Activated T-helper 2 cell treated with anti-CD3 and anti-CD28 coated beads, Interferon-gamma antibody, Interleukin-2, Interleukin-4, amounts not matched to agents 10 μg/mL and 5 μg/mL and 100 μg/mL, durations not matched to agents 14 hours and 24 hours and 36 hours (primary cell): Measurements from ENCODE around the gene HOXB13. TPM values are rescaled to one million over a fixed set of nuclear protein-coding genes. Genes with fewer than 3 reads are reported as not detected.
"Not testable (repeated sequence)": the region's sequence is repeated elsewhere in the genome, so short reads cannot be mapped to it uniquely, and the experiment has no call there.

Experiments
- DNase-seq: peaks from one replicate; pipeline ENCODE4 v3.0.0; 2021; ENCODE audit warnings: low spot score
- H3K27ac Mint-ChIP-seq: one replicate; pipeline ENCODE4 v1.8.0; 2021; ENCODE audit warnings: mixed read lengths
- H3K27me3 Mint-ChIP-seq: one replicate; pipeline ENCODE4 v1.8.0; 2021; ENCODE audit warnings: low read depth, mixed read lengths
- H3K36me3 Mint-ChIP-seq: one replicate; pipeline ENCODE4 v1.8.0; 2021; ENCODE audit warnings: low read depth, mixed read lengths
- H3K4me1 Mint-ChIP-seq: one replicate; pipeline ENCODE4 v1.8.0; 2021; ENCODE audit warnings: low read depth, mixed read lengths
- H3K4me3 Mint-ChIP-seq: one replicate; pipeline ENCODE4 v1.8.0; 2021; ENCODE audit warnings: low read depth, mild to moderate bottlenecking, moderate library complexity, mixed read lengths
- H3K9me3 Mint-ChIP-seq: one replicate; pipeline ENCODE4 v1.8.0; 2021; ENCODE audit warnings: mixed read lengths
- intact Hi-C: fragments of 100-400 bp; cut with micrococcal nuclease; formaldehyde crosslinking; loops from one replicate; pipeline ENCODE4 v1.15.1; 2023
- total RNA-seq: library from RNA; stranded (reverse); gene quantifications from 2 replicates; pipeline ENCODE4 v1.2.3, GENCODE V29; 2022

Gene HOXB13
- total RNA-seq, 1 donor from 2014 or later: not detected

DNA sequence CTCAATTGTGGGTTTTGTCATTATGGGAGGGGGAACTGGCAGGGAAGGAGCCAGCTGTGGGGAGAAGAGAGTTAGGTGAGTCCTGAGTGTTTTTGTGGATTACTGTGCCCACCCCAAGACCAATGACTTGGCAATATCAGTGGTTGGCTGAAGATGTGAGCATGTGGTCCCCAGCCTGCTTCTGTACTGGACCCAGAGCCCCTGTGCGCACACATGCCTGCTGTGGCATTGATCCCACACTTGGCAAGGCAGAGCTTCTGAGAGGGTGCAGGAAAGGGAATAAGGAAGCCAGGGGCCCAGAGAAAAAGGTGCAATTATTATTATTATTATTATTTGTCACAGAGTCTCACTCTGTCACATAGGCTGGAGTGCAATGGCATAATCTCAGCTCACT lies 7.5 kb downstream of the HOXB13 start:
- intact Hi-C loops: loop anchor here (5.0 kb wide), 2 partner anchors 776 to 1246 kb away; partner anchors contain the start of genes DLX4 and NGFR
- Mint-ChIP-seq H3K4me3 (no peak overlapping the region), H3K27me3 (peaks cover 85% of the 10 kb centered on the region), H3K36me3 (no peaks in the 10 kb centered on the region), H3K4me1 (peaks cover 13% of the 10 kb centered on the region), H3K27ac (no peak overlapping the region), H3K9me3 (no peaks in the 10 kb centered on the region)
- no peak for DNase-seq

DNA sequence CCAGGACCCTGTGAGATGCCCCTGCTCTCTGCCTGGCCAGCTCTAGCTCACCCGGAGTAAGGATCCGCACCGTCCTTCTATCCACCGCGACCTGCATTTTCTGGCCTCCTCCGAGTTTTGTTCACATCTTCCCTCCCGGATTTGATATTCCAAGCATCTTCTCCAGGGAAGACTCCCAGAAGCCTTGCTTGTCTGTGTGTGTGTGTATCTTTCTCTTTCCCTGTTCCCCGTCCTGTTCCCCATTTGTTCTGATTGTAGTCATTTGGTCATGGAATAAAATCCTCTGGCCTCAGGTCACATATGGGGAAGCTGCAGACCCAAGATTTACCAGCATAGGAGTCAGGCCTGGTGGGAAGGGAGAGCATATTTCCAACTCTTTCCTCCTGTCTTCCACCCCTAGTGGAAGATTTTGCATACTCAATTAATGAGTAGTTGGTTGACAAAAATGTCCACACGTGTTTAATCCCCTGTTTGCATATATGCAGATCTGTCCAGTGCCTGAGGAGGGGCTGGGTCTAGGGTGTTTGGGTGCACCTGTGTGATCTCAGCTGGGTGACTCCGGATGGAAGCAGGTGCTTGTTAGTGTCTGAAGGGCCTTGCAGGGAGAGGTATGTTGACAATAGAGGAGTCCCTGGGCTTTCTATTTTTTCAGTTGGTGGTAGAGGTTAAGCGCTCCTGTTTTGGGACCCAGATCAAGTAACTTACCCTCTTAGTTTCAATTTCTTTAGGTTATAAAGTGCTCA lies 8.1 kb downstream of the HOXB13 start:
- Mint-ChIP-seq H3K27ac (peak overlapping the region; percentile 50), H3K36me3 (no peaks in the 10 kb centered on the region), H3K9me3 (no peaks in the 10 kb centered on the region), H3K27me3 (peaks cover 83% of the 10 kb centered on the region), H3K4me3 (no peak overlapping the region), H3K4me1 (peaks cover 13% of the 10 kb centered on the region)
- no peak for DNase-seq
- intact Hi-C loops: loop anchor here (5.0 kb wide), 2 partner anchors 777 to 1247 kb away; partner anchors contain the start of genes DLX4 and NGFR

GRCh38 chr17:48719642-48720265 lies 8.8 kb downstream of the HOXB13 start:
- Mint-ChIP-seq H3K36me3 (no peaks in the 10 kb centered on the region), H3K4me3 (no peak overlapping the region), H3K9me3 (no peaks in the 10 kb centered on the region), H3K27ac (no peak overlapping the region), H3K4me1 (peaks cover 13% of the 10 kb centered on the region), H3K27me3 (peaks cover 82% of the 10 kb centered on the region)
- no peak for DNase-seq
- intact Hi-C loops: loop anchor here (5.0 kb wide), 3 partner anchors 278 to 1248 kb away; partner anchors contain the start of genes DLX4, IGF2BP1 and NGFR

DNA sequence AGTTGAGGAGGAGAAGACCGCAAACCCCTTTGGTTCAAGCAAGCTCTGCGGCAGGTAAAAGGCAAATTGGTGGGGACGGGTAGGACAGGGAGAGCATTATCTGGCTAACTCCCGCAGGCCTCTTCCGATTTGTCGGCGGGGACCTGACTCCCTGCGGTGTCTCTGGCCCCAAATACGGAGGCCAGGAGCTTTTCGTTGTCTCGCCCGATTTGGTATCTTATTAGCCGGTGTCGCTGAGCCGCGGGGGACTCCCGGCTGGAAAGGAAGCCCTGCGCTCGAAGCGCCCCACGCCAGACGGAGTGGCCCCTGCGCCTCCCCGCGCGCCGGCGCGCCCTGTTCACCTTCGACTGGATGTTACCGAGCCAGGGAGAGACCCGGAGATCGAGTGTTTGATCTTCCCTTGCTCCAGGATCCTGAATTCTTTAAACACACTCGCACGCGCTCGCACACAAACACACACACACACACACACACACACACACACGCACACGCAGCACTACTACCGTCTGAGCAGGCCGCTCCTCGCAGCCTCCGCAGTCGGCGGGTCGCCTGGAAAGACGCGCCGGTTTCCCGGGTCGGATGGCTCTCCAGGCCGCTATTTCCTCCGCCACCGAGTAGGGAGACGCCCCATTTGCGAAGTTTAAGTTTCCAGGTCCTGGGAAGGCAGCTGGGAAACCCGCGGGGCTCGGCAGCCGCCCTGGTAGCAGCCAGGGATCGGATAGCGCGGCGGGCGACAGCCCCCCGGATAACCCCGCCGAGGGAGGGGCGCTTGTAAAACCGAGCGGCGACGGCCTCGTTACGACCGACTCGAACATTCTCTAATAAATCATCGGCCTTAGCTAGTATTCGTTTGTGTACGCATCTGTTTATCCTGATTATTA lies 9.5 kb downstream of the HOXB13 start:
- H3K9me3 Mint-ChIP-seq: no peaks in the 10 kb centered on the region
- no peak overlapping the region for H3K4me3 Mint-ChIP-seq
- H3K27ac Mint-ChIP-seq: no peak overlapping the region
- H3K4me1 Mint-ChIP-seq: peaks cover 9% of the 10 kb centered on the region
- no peaks in the 10 kb centered on the region for H3K36me3 Mint-ChIP-seq
- intact Hi-C loops: loop anchor here (5.0 kb wide), 1 partner anchor 278 kb away; the partner anchor contains the start of gene IGF2BP1
- H3K27me3 Mint-ChIP-seq: peaks cover 82% of the 10 kb centered on the region
- no peak for DNase-seq

- H3K4me1 Mint-ChIP-seq: peaks cover 5% of the 10 kb centered on the region
- no peaks in the 10 kb centered on the region for H3K36me3 Mint-ChIP-seq
Measured at GRCh38 chr17:48718227-48718760, 10.3 kb downstream of the HOXB13 start.

GRCh38 chr17:48717367-48718226 lies 11.0 kb downstream of the HOXB13 start:
- intact Hi-C loops: loop anchor here (5.0 kb wide), 1 partner anchor 280 kb away; the partner anchor contains the start of gene IGF2BP1
- no peak overlapping the region for H3K4me3 Mint-ChIP-seq
- H3K4me1 Mint-ChIP-seq: peaks cover 5% of the 10 kb centered on the region
- DNase-seq: no peak
- H3K27me3 Mint-ChIP-seq: peaks cover 76% of the 10 kb centered on the region
- no peaks in the 10 kb centered on the region for H3K9me3 Mint-ChIP-seq
- H3K27ac Mint-ChIP-seq: no peak overlapping the region
- no peaks in the 10 kb centered on the region for H3K36me3 Mint-ChIP-seq

More at GRCh38 chr17:48718227-48718760, 10.3 kb downstream of the HOXB13 start:
- DNase-seq: no peak
- Mint-ChIP-seq H3K4me3 (no peak overlapping the region), H3K27me3 (peaks cover 80% of the 10 kb centered on the region), H3K9me3 (no peaks in the 10 kb centered on the region), H3K27ac (no peak overlapping the region)
- intact Hi-C loops: loop anchor here (5.0 kb wide), 1 partner anchor 279 kb away; the partner anchor contains the start of gene IGF2BP1

- H3K27ac Mint-ChIP-seq, H3K4me1 Mint-ChIP-seq, H3K9me3 Mint-ChIP-seq, H3K4me3 Mint-ChIP-seq, H3K36me3 Mint-ChIP-seq, DNase-seq: not testable (repeated sequence)
- intact Hi-C loops: loop anchor here (5.0 kb wide), 1 partner anchor 281 kb away; the partner anchor contains the start of gene IGF2BP1
- peaks cover 72% of the 10 kb centered on the region for H3K27me3 Mint-ChIP-seq
Measured at GRCh38 chr17:48716549-48716948, 12.0 kb downstream of the HOXB13 start.

DNA sequence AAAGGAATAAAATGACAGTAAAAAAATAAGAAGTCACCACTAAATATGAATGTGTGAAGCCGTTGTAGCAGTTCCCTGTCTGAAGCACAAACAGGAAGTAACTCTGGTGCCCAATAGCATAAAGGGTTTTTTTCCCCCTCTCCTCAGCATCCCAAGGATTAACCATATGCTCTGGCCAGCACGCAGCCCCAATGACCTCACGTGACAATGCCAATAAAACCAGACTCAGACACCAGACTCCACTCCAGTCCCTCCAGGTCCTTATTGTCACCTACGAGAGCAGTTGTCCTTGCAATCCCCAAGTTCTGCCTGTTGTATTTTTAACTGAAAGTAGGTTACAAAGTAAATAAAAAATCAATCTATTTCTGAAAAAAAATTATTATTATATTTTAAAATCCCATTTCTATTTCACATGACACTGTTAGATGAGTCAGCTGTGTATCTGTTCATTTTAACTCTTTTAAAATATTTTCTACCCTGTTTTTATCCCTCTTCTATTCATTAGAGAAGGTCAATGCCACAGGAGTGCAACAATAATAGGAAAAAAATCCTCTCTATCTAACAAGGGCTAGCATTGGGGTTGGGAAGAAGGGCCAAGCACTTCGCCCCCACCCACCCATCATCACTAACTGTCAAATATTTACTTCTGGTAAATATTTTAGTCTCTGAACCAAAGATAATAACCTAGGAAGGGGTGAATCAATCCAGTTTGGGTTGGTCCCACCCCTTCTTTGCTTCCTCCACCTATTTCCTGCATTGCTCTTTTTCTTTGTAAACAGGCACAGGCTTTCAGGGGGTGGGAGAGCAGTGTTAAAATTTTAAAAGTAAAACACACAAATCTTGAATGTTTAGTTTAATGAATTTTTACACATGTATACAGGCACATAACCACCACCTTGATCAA lies 12.8 kb downstream of the HOXB13 start:
- H3K4me3 Mint-ChIP-seq: no peak overlapping the region
- intact Hi-C loops: loop anchor here (5.0 kb wide), 1 partner anchor 282 kb away; the partner anchor contains the start of gene IGF2BP1
- H3K27me3 Mint-ChIP-seq: peaks cover 72% of the 10 kb centered on the region
- peaks cover 5% of the 10 kb centered on the region for H3K4me1 Mint-ChIP-seq
- no peaks in the 10 kb centered on the region for H3K36me3 Mint-ChIP-seq
- no peak for DNase-seq
- H3K27ac Mint-ChIP-seq: no peak overlapping the region
- H3K9me3 Mint-ChIP-seq: no peaks in the 10 kb centered on the region

- Mint-ChIP-seq H3K4me1 (no peaks in the 10 kb centered on the region), H3K9me3 (no peaks in the 10 kb centered on the region), H3K27me3 (peaks cover 57% of the 10 kb centered on the region), H3K4me3 (no peak overlapping the region), H3K36me3 (no peaks in the 10 kb centered on the region), H3K27ac (no peak overlapping the region)
- no peak for DNase-seq
- intact Hi-C loops: no loop called here
Measured at GRCh38 chr17:48711128-48711527, 17.4 kb downstream of the HOXB13 start.

GRCh38 chr17:48704361-48705248 lies 23.9 kb downstream of the HOXB13 start:
- Mint-ChIP-seq H3K9me3 (no peaks in the 10 kb centered on the region), H3K4me3 (no peak overlapping the region), H3K36me3 (no peaks in the 10 kb centered on the region), H3K27me3 (peaks cover 64% of the 10 kb centered on the region), H3K27ac (no peak overlapping the region), H3K4me1 (no peaks in the 10 kb centered on the region)
- no peak for DNase-seq
- intact Hi-C loops: no loop called here
